22Rv1 (cell line): ENCODE data around the gene ARHGAP31.

Source experiments
- CTCF ChIP-seq: fragments of 450-650 bp; IDR thresholded peaks from 2 replicates; pipeline ENCODE4 v1.5.1; 2017; ENCODE audit warnings: mild to moderate bottlenecking
- ZFX ChIP-seq: fragments of 450-650 bp; IDR thresholded peaks from 2 replicates; pipeline ENCODE4 v1.6.1; 2017; ENCODE audit warnings: antibody characterized with exemption, borderline replicate concordance

DNA sequence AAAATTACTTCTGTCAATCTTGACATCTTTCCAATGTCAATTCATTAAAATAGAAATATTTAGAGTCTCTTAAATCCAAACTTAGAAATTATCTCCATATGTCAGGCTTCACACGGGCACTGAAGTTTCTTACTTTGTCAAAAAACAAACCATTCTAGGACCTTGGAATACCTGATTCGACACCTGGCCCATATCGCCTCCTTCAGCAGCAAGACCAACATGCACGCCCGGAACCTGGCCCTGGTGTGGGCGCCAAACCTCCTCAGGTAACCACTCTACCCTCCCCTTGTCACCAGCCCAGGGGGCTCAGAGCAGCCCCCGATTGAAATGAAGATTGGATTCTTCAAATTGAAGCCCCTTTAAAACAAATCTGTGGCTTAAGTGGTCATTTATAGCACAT, 88.0 kb downstream of the ARHGAP31 start:
- TF ChIP-seq CTCF, result no peak
- no peak for TF ChIP-seq ZFX
